Posterior cingulate gyrus (tissue), 11 donors: ENCODE results near the gene MUSTN1.

ENCODE experiments used
- DNase-seq, 10 donors: peaks; one replicate each; pipeline versions ENCODE4 v3.0.0 to v3.0.0-alpha.2; 2020 to 2021; ENCODE audit warnings: mixed read lengths in 3 of 10
- intact Hi-C: fragments of 100-400 bp; cut with DNase I; formaldehyde crosslinking; loops from one replicate; pipeline ENCODE4 v1.15.1; 2023

Gene MUSTN1

GRCh38 chr3:52813810-52814209 lies 21.0 kb downstream of the MUSTN1 start:
- intact Hi-C loops: no loop called here
- no peak for DNase-seq

GRCh38 chr3:52811452-52812011 lies 23.3 kb downstream of the MUSTN1 start:
- no peak for DNase-seq
- intact Hi-C loops: no loop called here

- intact Hi-C loops: no loop called here
- no peak for DNase-seq
Observed at GRCh38 chr3:52810923-52811322, 23.9 kb downstream of the MUSTN1 start.

- DNase-seq: no peak
- intact Hi-C loops: no loop called here
Observed at GRCh38 chr3:52809662-52810377, 25.0 kb downstream of the MUSTN1 start.

GRCh38 chr3:52809149-52809548 lies 25.7 kb downstream of the MUSTN1 start:
- intact Hi-C loops: no loop called here
- DNase-seq: no peak

GRCh38 chr3:52805270-52806039 lies 29.4 kb downstream of the MUSTN1 start:
- intact Hi-C loops: no loop called here

GRCh38 chr3:52801839-52802238 lies 33.0 kb downstream of the MUSTN1 start:
- no peak for DNase-seq
- intact Hi-C loops: no loop called here

More at GRCh38 chr3:52805270-52806039, 29.4 kb downstream of the MUSTN1 start:
- DNase-seq: no peak

- no peak for DNase-seq
- intact Hi-C loops: no loop called here
Observed at GRCh38 chr3:52800079-52800478, 34.7 kb downstream of the MUSTN1 start.

- DNase-seq: no peak
Observed at GRCh38 chr3:52798978-52799476, 35.8 kb downstream of the MUSTN1 start.

GRCh38 chr3:52798376-52798977 lies 36.3 kb downstream of the MUSTN1 start:
- intact Hi-C loops: no loop called here
- DNase-seq: no peak

More at GRCh38 chr3:52798978-52799476, 35.8 kb downstream of the MUSTN1 start:
- intact Hi-C loops: no loop called here

- DNase-seq: no peak
- intact Hi-C loops: no loop called here
Observed at GRCh38 chr3:52796411-52796810, 38.4 kb downstream of the MUSTN1 start.

GRCh38 chr3:52795298-52795900 lies 39.4 kb downstream of the MUSTN1 start:
- DNase-seq: no peak

GRCh38 chr3:52794612-52795099 lies 40.2 kb downstream of the MUSTN1 start, which contains the start of gene ITIH3:
ITIH3 (plus strand) TSS chr3:52794796; CDS start chr3:52794804, 8 bp downstream.
- intact Hi-C loops: no loop called here

More at GRCh38 chr3:52795298-52795900, 39.4 kb downstream of the MUSTN1 start:
- intact Hi-C loops: no loop called here

GRCh38 chr3:52793702-52794611 lies 40.9 kb downstream of the MUSTN1 start:
- peak in 1 of 10 donors; percentile 25 for DNase-seq
- intact Hi-C loops: no loop called here

More at GRCh38 chr3:52794612-52795099, 40.2 kb downstream of the MUSTN1 start, which contains the start of gene ITIH3:
- DNase-seq: no peak

- DNase-seq: peak in 1 of 10 donors; percentile 64
- intact Hi-C loops: no loop called here
Observed at GRCh38 chr3:52792961-52793695, 41.7 kb downstream of the MUSTN1 start.

- intact Hi-C loops: no loop called here
- DNase-seq: peak in 1 of 10 donors; percentile 20
Observed at GRCh38 chr3:52792413-52792812, 42.4 kb downstream of the MUSTN1 start.

- DNase-seq: no peak
- intact Hi-C loops: no loop called here
Observed at GRCh38 chr3:52791928-52792327, 42.9 kb downstream of the MUSTN1 start.

GRCh38 chr3:52791366-52791765 lies 43.5 kb downstream of the MUSTN1 start:
- peak in 2 of 10 donors; percentile 37 to 61 for DNase-seq

More at GRCh38 chr3:52791366-52791765, 43.5 kb downstream of the MUSTN1 start:
- intact Hi-C loops: no loop called here
